Stimulated activated CD8-positive, alpha-beta memory T cell treated with anti-CD3 and anti-CD28 coated beads, Interleukin-4, amount 100 ng/mL, for 24 hours (primary cell): ENCODE results near the gene FBN1.

Experiments used
- DNase-seq: peaks from one replicate; pipeline ENCODE4 v3.0.0-alpha.2; 2020; ENCODE audit warnings: low read depth

FBN1 gene

DNA sequence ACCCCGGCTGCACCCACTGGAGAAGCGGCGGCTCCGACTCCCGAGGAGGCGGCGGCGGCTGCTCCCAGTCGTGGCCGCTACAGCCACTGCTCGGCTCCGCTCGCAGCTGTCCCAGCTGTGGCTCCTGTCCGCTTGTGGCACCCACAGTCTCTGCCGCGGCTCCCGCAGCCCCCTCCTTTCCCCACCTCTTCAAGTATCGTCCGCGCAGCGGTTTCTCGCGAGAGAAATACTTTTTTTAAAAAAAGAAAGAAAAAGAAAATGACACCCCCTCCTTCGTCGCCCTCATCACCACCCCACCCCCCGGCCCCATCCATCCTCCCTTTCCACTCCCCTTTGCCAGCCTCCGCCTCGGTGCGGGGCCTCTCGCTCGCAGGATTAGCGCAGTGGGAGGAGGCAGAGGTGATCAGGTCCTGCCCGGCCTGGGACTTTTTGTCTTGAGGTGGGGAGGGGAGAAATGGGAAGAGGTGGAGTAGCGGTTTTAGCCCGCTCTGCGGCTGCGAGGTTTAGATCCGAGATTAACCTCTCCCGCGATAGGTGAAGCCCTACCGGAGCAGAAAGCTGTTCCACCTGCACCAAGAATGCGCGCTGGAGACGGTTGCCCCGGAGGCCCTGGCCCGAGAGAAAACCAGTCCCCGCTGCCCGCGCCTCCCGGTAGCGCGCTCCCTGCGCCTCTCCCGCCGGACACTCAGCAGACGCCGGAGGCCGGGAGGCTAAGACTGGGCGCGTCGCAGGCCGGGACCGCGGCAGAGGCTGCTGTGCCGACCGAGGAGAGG lies at the start of gene FBN1:
Gene FBN1 (minus strand): TSS at position 152 of the 773 bp plus-strand sequence. CDS start 940 bp downstream, outside the sequence.
- DNase-seq = no peak

DNA sequence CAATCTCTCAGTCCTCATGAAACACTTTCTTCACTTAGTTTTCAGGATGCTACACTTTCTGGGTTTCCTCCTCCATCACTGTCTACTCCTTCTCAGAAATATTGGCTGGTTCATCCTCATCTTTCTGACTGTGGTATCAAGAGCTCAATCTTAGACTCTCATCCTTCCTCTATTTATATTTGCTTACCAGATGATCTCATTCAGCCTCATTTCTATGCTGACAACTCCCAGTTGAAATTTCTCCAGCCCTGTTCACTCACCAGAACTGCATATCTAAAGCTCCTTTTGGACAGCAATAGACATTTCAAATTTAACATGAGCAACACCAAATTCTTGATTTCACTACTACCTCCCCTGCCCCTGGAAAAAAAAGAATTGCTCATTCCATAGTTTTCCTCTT lies 48.0 kb upstream of the FBN1 start:
- DNase-seq = no peak

DNA sequence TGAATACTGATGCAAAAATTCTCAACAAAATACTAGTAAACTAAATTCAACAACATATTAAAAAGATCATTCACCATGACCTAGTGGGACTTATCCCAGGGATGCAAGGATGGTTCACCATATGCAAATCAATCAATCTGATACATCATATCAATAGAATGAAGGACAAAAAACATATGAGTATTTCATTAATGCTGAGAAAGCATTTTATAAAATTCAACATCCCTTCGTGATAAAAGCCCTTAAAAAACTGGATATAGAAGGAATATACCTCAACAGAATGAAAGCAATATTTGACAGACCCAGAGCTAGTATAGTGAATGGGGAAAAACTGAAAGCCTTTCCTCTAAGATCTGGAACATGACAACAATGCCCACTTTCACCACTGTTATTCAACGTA lies 43.0 kb upstream of the FBN1 start:
- DNase-seq = no peak

DNA sequence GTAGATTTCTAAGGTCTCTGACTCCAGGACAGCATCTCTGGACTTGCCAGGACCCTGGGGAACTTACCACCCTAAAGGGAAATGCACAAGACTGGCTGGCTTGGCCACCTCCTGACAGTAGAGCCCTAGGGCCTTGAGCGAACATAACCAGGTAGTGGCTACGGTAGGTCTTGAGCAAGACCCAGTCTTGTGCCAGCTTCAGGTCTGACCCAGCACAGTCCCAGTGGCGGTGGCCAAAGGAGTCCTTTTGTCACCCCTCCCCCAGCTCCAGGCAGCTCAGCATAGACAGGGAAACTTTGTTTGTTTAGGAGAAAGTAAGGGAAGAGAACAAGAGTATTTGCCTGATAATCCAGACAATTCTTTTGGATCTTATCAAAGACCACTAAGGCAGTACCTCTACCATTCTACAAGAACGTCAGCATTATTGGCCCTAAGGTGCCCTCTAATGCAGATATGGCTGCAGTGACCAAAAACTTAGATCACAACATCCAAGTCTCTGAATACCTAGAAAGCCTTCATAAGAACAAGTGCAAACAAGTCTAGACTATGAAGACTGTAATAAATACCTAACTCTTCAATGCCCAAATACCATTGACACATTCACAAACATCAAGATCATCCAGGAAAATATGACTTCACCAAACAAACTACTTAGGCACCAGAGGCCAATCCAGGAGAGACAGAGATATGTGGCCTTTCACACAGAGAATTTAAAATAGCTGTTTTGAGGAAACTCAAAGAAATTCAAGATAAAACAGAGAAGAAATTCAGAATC lies 38.7 kb upstream of the FBN1 start:
- DNase-seq = no peak

DNA sequence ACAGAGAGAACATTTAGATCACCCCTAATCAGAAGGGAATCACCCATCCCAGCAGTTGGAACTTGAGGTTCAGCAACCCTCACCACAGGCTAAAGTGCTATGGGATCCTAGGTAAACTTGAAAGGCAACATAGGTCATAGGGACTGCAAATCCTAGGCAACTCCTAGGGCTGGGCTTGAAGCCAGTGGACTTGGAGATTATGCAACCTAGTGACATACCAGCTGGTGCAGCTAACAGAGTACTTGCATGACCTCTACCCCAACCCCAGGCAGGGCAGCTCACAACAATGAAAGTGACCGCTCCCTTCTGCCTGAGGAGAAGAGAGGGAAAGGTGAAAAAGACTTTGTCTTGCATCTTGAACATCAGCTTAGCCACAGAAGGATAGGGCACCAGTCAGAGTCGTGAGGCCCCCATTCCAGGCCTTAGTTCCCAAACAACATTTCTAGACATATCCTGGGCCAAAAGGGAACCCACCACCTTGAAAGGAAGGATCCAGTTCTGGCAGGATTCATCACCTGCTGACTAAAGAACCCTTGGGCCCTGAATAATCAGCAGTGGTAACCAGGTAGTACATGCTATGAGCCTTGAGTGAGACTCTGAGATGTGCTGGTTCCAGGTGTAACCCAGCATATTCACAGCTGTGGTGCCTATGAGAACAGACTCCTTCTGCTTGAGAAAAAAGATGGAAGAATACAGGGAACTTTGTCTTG lies 37.6 kb upstream of the FBN1 start:
- no peak for DNase-seq

DNA sequence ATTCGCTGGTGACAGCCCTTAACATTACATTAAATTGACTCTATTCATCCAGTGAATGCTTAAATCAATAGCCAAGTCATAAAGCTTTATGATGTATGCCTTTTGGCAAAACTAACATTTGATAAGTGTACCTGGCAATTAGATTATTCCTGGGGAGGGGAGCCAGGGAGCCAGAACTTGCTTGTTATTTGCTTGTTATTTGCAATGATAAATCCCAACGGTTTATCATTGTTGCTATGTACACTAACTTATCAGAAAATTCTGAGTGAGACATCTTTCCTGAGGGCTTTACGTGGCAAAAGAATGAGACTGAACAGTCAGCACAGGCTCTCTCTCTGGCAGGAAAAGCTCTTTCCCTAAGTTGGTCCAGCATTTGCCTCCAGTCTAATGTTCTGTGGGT lies 35.8 kb upstream of the FBN1 start:
- DNase-seq = no peak

- DNase-seq = no peak
Observed at GRCh38 chr15:48680841-48681240, 35.3 kb upstream of the FBN1 start.

DNA sequence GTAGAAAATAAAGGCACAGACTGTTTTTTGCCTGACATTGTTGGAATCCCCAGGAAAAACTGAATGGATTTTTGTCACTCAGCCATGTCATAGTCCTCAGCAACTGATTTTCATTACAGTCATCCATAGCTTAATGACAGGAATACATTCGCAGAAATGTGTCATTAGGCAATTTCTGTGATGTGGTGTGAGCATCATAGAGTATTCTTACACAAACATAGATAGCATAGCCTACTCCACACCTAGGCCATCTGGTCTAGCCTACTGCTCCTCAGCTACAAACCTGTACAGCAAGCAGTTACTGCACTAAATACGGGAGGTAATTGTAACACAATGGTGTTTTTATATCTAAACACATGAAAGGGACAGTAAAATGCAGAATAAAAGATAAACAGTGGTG lies 34.4 kb upstream of the FBN1 start:
- no peak for DNase-seq

DNA sequence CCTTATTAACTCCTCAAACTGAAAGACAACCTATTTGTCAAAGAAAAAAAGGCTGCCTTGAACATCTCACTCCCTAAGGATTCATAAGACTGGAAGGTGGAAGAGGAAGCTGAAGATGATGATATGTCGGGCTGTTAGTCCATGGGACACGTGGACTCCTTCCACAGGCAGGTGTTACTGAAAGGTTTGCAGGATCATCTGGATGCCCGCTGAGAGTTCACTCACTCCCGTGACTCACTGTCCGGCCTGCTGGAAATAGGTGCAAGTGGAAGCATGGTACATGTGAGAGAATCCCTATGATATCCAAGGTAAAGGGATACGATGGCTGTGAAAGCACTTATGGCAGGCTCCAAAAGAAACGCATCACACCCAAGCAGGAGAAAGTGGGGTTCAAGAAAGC lies 33.3 kb upstream of the FBN1 start:
- no peak for DNase-seq

DNA sequence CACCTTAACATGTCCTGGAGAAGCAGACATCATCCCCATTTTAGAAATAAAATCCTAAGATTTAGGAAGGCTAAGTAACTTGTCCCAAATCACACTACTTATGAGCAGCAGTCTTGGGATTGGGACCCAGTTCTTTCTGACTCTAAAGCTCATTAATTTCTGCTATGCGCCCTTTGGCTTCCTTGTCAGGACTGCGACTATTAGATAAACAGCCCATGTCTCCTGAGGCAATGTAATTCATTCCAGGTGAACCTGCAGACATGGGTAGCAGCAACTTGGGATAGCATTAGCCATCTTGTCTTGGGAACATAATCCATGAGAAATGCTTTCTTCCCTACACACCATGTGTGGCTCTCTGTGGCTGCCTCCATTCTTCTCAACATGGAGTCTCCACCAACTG lies 32.3 kb upstream of the FBN1 start:
- no peak for DNase-seq

DNA sequence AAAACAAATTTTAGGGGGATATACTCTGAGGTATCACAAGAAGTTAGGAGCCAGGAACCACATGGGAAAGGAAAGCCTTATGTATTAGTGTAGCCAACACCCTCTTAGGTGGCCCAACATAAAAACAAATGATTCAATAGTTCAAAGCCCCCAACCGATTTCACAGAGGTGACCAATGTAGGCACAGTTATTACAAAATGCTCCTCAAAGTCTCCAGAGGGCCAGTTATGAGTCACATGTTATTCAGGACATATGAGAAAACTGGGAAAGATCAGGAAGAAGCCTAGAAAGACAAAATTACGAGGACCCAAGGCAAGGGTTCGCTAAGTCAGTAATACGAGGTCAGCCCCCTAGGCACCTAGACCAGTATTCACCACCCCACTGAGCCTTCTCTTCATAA lies 29.9 kb upstream of the FBN1 start:
- DNase-seq = no peak

DNA sequence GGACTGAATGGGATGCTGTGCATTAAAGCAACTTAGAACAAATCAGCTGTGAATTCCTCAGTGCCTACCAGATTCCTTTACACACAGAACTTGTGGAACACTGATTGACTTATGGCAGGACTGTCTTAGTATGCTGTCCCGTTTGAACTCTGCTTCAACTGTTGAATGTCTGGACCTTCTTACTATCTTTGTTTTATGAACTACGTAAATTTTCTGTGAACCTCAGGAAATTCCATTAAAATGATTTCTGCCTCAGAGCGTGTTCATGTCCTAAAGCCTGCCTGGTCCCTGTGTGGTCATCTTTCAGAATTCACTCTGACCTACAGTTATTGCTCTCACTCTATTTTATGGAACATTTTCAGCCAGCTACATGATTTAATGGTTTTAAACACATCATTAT lies 29.4 kb upstream of the FBN1 start:
- no peak for DNase-seq

- no peak for DNase-seq
Observed at GRCh38 chr15:48672206-48672605, 26.7 kb upstream of the FBN1 start.

DNA sequence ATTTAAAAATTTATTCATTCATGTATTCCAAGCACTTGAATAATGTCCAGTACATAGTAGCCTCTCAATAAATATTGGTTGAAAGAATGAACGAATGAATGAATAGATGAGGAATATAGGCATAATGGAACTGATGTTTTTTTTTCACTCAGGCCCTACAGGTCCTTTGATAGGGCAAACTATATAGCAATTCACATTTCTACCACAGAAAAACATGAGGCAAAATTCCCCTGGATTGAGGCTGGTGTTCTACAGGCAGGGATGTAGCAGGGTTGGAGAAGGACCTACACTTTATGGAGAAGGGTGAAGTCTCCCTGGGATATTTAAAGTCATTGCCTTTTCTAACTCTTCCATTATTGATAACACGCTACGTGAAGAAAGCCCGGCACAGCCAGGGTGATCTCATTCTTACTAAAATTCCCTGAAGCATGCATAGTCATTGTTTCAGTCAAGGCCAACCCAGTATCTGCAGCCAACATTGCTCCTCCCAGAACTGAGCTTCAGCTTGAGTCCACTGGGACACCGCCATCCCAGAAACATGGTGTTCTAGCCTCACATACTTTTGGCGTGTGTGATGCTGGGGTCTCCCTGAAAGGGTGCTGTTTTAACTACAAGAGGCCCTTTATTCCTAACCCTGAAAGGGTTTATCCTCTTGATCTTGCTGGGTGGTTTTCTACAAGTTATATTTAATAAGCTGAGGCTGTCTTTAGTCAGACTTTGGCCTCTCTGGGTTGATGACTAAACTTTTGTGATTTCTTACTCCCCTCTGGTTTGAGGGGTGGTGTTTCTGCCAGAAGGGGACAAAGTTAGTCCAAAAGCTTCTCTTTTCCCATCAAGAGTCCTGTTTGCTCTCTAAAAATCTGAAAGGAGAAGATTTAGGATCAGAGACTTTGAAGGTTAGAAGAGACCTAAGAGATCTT lies 25.9 kb upstream of the FBN1 start:
- no peak for DNase-seq

DNA sequence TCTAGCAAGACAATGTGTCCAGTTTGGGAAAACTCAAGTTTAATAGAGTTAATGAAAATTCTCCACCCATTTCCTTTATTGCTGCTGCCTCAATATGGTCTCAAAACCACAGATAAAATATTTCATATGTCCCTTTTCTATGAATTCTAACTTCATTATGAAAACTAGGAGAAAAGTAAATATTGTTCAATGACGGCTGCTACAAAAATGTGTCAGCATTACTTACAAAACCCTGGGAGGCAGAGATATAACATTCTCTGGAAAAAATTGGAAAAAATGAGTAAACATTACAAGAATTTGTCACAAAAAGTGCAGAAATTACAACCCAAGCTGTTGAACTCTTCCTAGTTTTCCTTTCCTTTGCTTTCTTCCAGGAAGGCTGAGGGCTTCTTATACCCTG lies 22.2 kb upstream of the FBN1 start:
- no peak for DNase-seq

DNA sequence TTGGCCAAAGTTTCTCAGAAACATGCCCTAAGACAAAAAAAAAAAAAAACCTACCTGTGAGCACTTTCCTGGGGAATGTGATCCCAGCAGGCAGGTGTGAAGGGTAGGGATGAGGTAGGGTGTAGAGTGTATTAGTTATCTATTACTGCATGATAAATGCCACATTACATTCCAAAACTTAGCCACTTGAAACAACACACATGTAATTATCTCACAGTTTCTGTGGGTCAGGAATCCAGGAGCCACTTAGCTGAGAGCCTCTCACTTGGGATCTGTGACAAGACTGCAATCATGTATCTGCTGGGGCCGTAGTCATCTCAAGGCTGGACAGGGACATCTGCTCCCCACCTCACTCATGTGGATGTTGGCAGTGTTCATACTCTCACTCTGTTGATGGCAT lies 18.9 kb upstream of the FBN1 start:
- DNase-seq = no peak

GRCh38 chr15:48657950-48658591 lies 12.6 kb upstream of the FBN1 start:
- DNase-seq = no peak

GRCh38 chr15:48654801-48655200 lies 9.3 kb upstream of the FBN1 start:
- no peak for DNase-seq

DNA sequence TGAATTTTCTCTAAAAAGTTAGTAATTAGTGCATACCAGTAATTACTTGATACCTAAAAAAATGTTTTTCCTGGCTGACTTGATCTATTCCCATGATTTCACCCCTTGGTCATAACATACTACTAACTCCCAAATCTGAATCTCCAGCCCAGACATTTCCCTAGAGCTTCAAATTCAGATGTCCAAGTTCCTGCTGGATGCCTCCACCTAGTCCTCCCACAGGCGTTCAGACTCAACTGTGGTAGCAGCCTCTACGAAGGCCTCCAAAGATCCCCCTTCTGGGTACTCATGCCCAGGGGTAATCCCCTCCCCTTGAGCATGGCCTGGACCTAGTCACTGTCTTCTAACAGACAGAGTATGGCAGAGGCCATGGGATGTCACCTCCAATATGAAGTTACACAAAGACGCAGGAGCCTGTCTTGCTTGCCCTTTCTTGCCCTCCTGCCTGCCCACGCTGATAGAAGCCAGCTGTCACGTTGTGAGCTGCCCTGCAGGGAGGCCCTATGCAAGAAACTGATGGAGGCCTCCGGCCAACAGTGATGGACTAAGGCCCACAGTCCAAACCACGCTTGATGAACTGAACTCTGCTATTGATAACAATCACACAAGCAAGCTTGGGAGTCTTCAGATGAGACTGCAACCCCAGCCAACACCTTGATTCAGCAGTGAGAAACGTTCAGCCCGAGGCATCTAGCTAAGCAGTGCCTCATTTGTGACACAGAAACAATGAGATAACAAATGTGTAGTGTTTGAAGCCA lies 8.6 kb upstream of the FBN1 start:
- no peak for DNase-seq

GRCh38 chr15:48653216-48653615 lies 7.7 kb upstream of the FBN1 start:
- DNase-seq = no peak
